ENCODE measurements around the gene PPFIA1. TPM values are rescaled to one million over a fixed set of nuclear protein-coding genes. Genes with fewer than 3 reads are reported as not detected.

The PPFIA1 gene
- total and polyA plus RNA-seq, 10 of the 15 experiments (the other 5 are each of a cell fraction or from before 2014, with no cell fraction given): 5.2 to 26.2 (median 15.8) TPM

DNA sequence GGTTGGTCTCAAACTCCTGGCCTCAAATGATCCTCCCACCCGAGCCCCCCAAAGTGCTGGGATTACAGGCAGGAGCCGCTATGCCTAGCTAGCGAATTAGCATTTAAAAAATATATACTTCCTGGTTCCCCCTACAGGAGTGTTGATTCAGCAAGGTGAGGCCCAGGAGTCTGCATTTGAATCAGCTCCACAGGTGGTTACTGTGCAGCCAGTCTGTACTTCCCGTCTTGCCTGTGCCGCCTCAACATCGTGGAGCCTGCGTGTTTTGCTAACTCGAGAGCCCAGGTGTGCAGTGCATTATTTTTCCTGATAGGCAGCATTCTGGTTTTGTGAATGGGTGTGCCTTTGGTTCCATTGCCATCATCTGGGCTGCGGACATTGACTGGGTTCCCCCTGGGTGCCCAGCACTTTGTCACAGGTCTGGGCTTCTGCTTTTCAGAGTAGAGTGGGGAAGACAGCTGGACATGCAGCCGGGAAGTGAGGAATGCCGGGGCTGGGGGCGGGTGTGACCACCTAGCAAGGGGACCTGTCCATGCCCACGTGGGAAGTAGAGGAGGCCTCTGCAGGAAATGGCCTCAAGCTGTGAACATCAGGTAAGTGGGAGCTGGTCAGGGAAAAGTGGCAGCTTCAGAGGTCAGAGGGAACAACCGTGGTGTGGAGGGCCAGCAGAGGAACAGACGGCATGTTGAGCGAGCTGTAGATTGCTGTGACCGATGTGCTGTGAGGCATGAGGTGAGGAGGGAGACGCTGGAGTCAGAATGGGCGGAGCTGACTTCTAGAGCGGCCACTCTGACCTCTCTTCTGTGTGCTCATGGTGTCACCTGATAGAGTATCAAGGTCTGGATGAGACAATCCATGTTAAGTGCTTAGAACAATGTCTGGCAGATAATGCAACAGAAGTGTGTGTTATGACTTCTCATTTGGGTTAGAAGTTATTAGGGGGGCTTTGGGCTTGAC is 42.2 kb downstream of the PPFIA1 start:
- Histone ChIP-seq H3K9ac (ENCODE audit: control insufficient read depth, insufficient read depth, low read length) (no peak overlapping the region), H3K27ac (ENCODE audit: control insufficient read depth, insufficient read depth) (no peak overlapping the region), H3K4me1 (ENCODE audit: control insufficient read depth, insufficient read depth, low read length) (peaks cover 8% of the 10 kb centered on the region), H4K20me1 (ENCODE audit: control insufficient read depth, insufficient read depth) (no peaks in the 10 kb centered on the region), H3K36me3 (ENCODE audit: control insufficient read depth in 2 of 2, insufficient read depth in 2 of 2, low read length in 1 of 2) (peaks cover 0 to 3% of the 10 kb centered on the region in 2 experiments; a peak in 2 of 4 replicates), H3K79me2 (ENCODE audit: control insufficient read depth, insufficient read depth, low read length) (peaks cover 2% of the 10 kb centered on the region), H3K4me2 (ENCODE audit: control insufficient read depth, insufficient read depth) (no peak overlapping the region), H3K4me3 (no peak overlapping the region), H2AFZ (ENCODE audit: control insufficient read depth, low read depth, low read length) (no peak overlapping the region), H3K9me3 (replicated peaks; ENCODE audit: control insufficient read depth, insufficient read depth, low read length) (no peaks in the 10 kb centered on the region), H3K27me3 (replicated peaks in 1 of 2; ENCODE audit: control insufficient read depth in 2 of 2, insufficient read depth in 2 of 2, low read length in 1 of 2) (no peaks in the 10 kb centered on the region)
- ChIA-PET RAD21 (ENCODE audit: unreplicated experiment) (interaction anchor here (1.7 kb wide), 1 partner anchor 10 kb away, joined by 5 read pairs; no protein-coding TSS in a partner anchor), CTCF (no interaction called here), SMC1A (ENCODE audit: uncharacterized antibody, unreplicated experiment) (interaction anchor here (0.9 to 1.1 kb wide), 2 partner anchors 11 to 13 kb away, joined by 3 to 4 read pairs; no protein-coding TSS in a partner anchor), POLR2A (no interaction called here)
- no peak for TF ChIP-seq TAF1 (IDR thresholded peaks at IDR 0.05; ENCODE audit: borderline replicate concordance, low read depth, low read length)
- TF ChIP-seq POU2F2 (IDR thresholded peaks at IDR 0.05; ENCODE audit: borderline replicate concordance, low read depth, low read length): no peak
- no peak for TF ChIP-seq LARP7 (IDR thresholded peaks at IDR 0.05)
- TF ChIP-seq ZNF622 (IDR thresholded peaks at IDR 0.05): no peak
- no peak for TF ChIP-seq BRCA1 (IDR thresholded peaks at IDR 0.05; ENCODE audit: low read depth, low read length)
- TF ChIP-seq EZH2 (IDR thresholded peaks at IDR 0.05; ENCODE audit: borderline replicate concordance, control insufficient read depth, low read depth, low read length): no peak
- TF ChIP-seq, protein P1, sequence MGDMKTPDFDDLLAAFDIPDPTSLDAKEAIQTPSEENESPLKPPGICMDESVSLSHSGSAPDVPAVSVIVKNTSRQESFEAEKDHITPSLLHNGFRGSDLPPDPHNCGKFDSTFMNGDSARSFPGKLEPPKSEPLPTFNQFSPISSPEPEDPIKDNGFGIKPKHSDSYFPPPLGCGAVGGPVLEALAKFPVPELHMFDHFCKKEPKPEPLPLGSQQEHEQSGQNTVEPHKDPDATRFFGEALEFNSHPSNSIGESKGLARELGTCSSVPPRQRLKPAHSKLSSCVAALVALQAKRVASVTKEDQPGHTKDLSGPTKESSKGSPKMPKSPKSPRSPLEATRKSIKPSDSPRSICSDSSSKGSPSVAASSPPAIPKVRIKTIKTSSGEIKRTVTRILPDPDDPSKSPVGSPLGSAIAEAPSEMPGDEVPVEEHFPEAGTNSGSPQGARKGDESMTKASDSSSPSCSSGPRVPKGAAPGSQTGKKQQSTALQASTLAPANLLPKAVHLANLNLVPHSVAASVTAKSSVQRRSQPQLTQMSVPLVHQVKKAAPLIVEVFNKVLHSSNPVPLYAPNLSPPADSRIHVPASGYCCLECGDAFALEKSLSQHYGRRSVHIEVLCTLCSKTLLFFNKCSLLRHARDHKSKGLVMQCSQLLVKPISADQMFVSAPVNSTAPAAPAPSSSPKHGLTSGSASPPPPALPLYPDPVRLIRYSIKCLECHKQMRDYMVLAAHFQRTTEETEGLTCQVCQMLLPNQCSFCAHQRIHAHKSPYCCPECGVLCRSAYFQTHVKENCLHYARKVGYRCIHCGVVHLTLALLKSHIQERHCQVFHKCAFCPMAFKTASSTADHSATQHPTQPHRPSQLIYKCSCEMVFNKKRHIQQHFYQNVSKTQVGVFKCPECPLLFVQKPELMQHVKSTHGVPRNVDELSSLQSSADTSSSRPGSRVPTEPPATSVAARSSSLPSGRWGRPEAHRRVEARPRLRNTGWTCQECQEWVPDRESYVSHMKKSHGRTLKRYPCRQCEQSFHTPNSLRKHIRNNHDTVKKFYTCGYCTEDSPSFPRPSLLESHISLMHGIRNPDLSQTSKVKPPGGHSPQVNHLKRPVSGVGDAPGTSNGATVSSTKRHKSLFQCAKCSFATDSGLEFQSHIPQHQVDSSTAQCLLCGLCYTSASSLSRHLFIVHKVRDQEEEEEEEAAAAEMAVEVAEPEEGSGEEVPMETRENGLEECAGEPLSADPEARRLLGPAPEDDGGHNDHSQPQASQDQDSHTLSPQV (IDR thresholded peaks at IDR 0.05): no peak
- in situ Hi-C loops (cut with MboI): no loop called here
- ATAC-seq (no peak), FAIRE-seq (no peak), DNase-seq (ENCODE audit: low read depth, low spot score) (no peak)
- BruUV-seq (replicated peaks): no TSS peak
- WGBS (ENCODE audit: insufficient coverage, insufficient replicate concordance, low lambda C conversion rate, missing lambda C conversion rate): 87% methylated on average over 20 of the region's 20 CpGs
- intact Hi-C loops (cut with micrococcal nuclease; ENCODE audit: unreplicated experiment): no loop called here

Measured in GM12878 (cell line).